IPS-15b (cell line): ENCODE results near the gene SSB.
"Not testable (repeated sequence)": the region's sequence is repeated elsewhere in the genome, so short reads cannot be mapped to it uniquely, and the experiment has no call there.

Experiments used
- H3K27me3 ChIP-seq: one replicate; pipeline ENCODE4 v1.6.1; 2013; ENCODE audit warnings: low read length; ENCODE audit not compliant: control insufficient read depth, insufficient read depth
- H3K36me3 ChIP-seq: one replicate; pipeline ENCODE4 v1.6.1; 2013; ENCODE audit warnings: low read length; ENCODE audit not compliant: control insufficient read depth, insufficient read depth
- H3K4me1 ChIP-seq: one replicate; pipeline ENCODE4 v1.6.1; 2013; ENCODE audit warnings: mild to moderate bottlenecking, low read length; ENCODE audit not compliant: control insufficient read depth, insufficient read depth
- H3K4me3 ChIP-seq: one replicate; pipeline ENCODE4 v1.5.1; 2013; ENCODE audit warnings: low read depth, low read length
- H3K9ac ChIP-seq: one replicate; pipeline ENCODE4 v1.6.1; 2013; ENCODE audit warnings: low read depth, mild to moderate bottlenecking, low read length
- H3K9me3 ChIP-seq: one replicate; pipeline ENCODE4 v1.6.1; 2013; ENCODE audit warnings: mild to moderate bottlenecking, low read length; ENCODE audit not compliant: control insufficient read depth, insufficient read depth

The SSB gene

DNA sequence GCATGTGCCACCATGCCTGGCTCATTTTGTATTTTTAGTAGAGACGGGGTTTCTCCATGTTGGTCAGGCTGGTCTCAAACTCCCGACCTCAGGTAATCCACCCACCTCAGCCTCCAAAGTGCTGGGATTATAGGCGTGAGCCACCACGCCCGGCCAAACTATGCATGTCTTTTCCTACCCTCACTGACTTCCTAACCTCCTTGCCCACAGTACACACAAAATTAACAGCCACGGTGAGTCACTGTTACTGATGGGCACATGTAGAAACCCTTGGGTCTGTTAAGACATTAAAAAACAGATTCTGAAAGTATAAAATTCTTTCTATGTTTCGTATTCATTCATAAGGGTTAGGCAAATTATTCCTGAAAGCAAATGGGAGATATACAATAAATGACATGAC, 21.4 kb downstream of the SSB start:
- not testable (repeated sequence) for H3K4me3 ChIP-seq, H3K27me3 ChIP-seq, H3K36me3 ChIP-seq, H3K9me3 ChIP-seq, H3K9ac ChIP-seq, H3K4me1 ChIP-seq

DNA sequence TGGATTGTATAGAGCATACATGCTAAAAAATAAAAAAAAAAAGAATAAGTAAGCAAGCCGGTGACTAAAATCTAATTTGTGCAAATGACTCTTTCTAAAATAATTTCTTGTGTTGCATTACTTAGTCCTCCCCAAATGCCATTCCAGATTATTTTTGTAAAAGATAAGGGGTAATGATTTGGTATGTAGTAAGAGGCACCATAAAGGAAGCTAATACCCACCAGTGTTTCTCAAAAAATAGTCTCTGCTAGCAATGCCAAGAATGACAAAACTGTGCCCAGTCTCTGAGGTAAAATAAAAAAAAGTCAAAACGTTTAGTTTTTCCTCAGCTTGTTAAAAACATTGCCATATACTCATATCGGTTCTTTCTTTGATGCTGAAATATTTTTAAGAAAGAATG, 23.4 kb downstream of the SSB start:
- H3K27me3 ChIP-seq, result peaks cover 4% of the 10 kb centered on the region
- H3K9ac ChIP-seq, result no peak overlapping the region
- H3K4me1 ChIP-seq, result peaks cover 3% of the 10 kb centered on the region
- no peaks in the 10 kb centered on the region for H3K9me3 ChIP-seq
- no peak overlapping the region for H3K4me3 ChIP-seq
- no peaks in the 10 kb centered on the region for H3K36me3 ChIP-seq

DNA sequence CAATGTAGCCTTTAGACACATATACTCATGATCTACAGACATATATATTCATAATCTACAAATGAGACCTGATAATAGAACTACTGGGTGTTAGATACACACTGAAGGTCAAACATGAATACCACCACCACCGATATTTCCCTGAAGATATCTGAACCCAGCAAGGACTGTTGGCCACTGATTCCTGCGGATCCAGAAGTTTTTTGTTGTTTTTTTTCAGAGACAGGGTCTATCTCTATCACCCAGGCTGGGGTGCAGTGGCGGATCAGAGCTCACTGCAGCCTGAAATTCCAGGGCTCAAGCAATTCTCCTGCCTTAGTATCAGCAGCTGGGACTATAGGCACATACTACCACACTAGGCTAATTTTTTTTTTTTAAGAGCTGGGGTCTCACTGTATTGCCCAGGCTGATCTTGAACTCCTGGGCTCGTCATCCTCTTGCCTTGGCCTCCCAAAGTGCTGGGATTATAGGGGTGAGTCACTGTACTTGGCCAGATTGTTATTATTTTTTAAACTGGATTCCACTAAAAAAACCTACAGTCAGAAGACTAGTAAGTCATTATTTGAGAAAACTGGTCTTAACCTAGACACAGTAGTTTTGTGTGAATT, 24.2 kb downstream of the SSB start:
- Histone ChIP-seq H3K27me3 (peaks cover 4% of the 10 kb centered on the region), H3K9me3 (no peaks in the 10 kb centered on the region), H3K4me3 (no peak overlapping the region), H3K36me3 (peaks cover 2% of the 10 kb centered on the region), H3K9ac (no peak overlapping the region), H3K4me1 (peaks cover 3% of the 10 kb centered on the region)

DNA sequence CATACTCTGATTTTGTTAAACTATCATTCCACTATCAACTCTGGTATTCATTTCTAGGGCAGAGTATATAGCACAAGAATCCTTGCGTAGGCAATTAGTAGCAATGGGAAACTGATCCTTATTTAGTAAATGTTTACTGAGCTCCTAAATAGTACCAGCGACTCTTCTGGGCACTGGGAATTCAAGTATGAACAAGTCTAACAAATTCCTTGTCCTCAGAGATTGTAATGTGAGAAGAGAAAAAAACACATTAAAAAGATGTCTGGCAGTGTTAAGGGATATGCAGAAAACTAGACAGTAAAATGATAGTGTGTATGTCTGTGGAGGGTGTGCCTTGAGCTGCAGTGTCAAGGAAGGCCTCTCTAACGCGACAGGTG, 25.3 kb downstream of the SSB start:
- H3K9ac ChIP-seq, result peak overlapping the region; percentile 91
- H3K4me3 ChIP-seq, result peak overlapping the region; percentile 87
- H3K4me1 ChIP-seq, result peaks cover 8% of the 10 kb centered on the region
- peaks cover 2% of the 10 kb centered on the region for H3K36me3 ChIP-seq
- H3K9me3 ChIP-seq, result no peaks in the 10 kb centered on the region
- H3K27me3 ChIP-seq, result peaks cover 4% of the 10 kb centered on the region

DNA sequence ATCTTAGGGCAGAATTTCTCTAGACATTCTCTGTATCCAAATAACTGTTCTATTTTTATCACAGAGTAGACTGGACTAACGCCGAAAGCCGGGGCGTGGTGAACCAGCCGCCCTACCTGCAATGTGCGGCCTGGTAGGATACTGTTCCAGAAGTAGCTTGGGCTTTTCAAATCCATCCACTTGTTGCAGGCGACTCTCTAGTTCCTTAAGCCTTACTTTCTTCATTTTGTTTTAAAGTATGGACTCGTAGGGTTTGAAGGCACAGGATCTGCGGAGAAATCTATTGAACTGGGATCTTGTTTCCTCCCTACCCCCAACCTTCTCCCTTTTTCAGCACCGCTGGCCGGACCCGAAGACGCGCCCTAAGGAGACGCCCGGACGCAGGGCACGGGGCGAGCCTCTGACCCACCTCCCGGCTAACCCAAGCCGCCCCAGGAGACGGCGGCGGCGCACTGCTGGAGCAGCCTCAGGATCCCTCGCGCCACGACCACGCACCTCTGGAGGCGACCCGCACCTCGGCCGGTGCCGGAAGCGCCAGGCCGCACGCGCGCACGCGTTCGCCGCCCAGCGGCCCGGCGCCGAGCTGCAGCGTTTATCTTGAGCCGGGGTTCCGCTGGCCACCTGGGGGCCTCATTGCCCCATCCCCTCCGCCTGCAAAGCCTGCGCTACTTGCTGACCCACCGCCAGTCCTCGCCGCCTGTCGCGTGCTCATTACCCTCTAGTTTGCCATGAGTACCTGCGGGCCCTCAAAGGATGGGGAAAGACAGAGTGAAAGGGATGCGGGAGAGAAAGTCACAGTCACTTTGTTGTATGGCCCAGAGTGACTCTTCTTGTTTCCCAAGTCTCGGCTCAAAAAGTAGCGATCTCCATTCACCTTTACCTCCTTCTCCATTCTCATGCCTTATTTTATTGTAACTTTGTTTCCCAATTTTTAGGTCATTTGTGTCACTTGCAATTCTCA, 26.0 kb downstream of the SSB start, which contains the start of gene METTL5:
Gene METTL5 (minus strand): TSS at position 533 of the 961 bp plus-strand sequence. CDS start 308 bp downstream, at position 225.
- peaks cover 9% of the 10 kb centered on the region for H3K4me1 ChIP-seq
- H3K9ac ChIP-seq, result peak within 1 kb of the TSS; percentile 91
- H3K36me3 ChIP-seq, result peaks cover 2% of the 10 kb centered on the region
- no peaks in the 10 kb centered on the region for H3K9me3 ChIP-seq
- H3K4me3 ChIP-seq, result peak within 1 kb of the TSS; percentile 87
- peaks cover 4% of the 10 kb centered on the region for H3K27me3 ChIP-seq

DNA sequence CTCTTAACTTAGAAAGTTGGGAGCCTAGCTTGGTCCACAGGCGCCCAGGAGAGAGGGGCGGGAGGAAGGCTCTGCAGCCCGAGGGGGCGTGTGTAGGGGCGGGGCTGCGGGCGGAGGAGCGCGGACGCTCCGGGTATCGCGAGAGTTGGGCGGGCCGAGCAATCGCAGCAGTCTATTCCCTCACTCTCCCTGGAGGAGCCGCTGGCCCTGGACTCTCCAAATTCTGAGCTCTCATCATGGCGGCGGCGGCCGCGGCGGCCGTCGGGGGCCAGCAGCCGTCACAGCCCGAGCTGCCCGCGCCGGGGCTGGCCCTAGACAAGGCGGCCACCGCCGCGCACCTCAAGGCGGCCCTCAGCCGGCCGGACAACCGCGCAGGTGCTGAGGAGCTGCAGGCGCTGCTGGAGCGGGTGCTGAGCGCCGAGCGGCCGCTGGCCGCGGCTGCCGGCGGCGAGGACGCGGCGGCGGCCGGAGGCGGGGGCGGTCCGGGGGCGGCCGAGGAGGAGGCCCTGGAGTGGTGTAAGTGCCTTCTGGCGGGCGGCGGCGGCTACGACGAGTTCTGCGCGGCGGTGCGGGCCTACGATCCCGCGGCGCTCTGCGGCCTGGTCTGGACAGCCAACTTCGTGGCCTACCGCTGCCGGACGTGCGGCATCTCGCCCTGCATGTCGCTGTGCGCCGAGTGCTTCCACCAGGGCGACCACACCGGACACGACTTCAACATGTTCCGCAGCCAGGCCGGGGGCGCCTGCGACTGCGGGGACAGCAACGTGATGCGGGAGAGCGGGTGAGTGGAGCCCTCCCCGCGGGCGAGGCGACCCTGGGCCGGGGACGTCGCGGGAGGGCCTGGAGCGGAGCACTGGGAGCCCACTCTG, 28.8 kb downstream of the SSB start, which contains the start of gene UBR3:
Gene UBR3 (plus strand): TSS at position 183 of the 869 bp plus-strand sequence. CDS start 54 bp downstream, at position 237.
- Histone ChIP-seq H3K36me3 (peaks cover 2% of the 10 kb centered on the region), H3K27me3 (peaks cover 4% of the 10 kb centered on the region), H3K4me3 (peak within 1 kb of the TSS; percentile 82), H3K9ac (no peak within 1 kb of the TSS), H3K4me1 (peaks cover 9% of the 10 kb centered on the region), H3K9me3 (no peaks in the 10 kb centered on the region)

DNA sequence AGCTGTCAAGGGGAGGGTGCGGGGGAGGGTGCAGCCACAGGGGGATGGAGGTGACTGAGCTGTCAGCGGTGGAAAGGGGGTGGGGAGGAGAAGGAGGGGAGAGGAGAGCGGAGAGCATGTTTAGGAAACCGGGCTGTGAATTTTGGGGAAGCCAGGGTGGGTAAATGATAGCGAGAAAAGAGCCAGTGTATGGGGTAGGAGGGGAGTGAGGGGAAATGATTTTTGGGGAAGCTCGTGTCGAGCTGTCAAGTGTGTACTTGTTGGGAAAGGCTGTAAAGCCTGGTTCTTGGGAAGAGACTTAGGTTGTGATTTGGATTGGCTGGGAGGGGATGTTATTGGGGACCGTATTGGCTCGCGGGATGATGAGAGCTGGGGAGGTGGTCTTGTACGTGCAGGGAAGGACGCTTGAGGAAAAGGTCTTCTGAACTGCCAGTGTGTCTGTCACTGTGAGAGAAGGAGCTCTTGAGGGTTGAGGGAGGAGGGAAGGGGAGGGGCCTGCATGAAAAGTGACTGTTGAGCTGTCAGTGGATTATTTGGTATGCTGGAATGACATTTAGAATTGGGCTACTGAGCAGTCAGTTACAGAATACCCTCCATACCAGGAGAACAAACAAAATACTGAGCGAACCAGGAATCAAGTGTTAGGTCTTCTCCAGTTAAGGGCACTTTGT, 29.6 kb downstream of the SSB start:
- peaks cover 2% of the 10 kb centered on the region for H3K36me3 ChIP-seq
- H3K9ac ChIP-seq, result no peak overlapping the region
- peaks cover 9% of the 10 kb centered on the region for H3K4me1 ChIP-seq
- H3K9me3 ChIP-seq, result no peaks in the 10 kb centered on the region
- peaks cover 4% of the 10 kb centered on the region for H3K27me3 ChIP-seq
- peak overlapping the region; percentile 82 for H3K4me3 ChIP-seq

DNA sequence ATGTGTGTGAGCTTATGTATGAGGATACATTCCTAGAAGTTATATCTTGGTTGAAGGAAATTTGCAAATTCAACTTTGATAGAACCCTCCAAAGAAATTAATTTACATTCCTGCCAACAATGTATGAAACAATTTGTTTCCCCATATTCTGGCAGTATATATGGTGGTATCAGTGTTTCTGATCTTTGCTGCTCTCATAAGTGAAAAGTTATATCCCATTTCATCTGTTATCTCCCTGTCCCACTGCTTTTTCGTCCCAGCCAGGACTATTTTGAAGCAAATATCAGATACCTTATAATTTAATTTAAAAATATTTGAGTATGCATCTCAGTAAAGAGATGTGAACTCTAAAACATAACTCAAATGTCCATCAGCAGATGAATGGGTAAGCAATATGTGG, 35.7 kb downstream of the SSB start:
- H3K4me1 ChIP-seq, result no peaks in the 10 kb centered on the region

DNA sequence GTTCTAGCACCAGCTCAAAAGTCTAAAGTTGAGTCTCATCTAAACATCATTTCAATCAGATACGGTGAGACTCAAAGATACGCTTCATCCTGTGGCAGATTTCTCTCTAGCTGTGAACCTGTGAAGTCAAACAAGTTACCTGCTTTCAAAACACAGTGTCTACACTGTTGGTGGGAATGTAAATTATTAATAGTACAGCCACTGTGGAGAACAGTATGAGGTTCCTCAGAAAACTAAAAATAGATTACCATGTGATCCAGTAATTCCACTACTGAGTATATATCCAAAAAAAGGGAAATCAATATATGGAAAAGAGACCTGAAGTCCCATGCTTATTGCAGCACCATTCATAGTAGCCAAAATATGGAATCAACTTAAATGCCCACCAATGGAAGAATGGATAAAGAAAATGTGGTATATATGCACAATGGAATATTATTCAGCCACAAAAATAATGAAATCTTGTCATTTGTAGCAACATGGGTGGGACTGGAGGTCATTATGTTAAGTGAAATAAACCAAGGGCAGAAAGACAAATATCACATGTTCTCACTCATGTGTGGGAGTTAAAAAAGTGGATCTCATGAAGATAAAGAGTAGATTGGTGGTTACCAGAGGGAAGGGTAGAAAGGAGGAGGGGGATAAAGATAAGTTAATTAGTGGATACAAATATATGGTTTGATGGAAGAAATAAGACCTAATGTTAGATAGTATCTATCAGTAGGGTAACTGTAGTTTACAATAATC, 40.2 kb downstream of the SSB start:
- H3K27me3 ChIP-seq, result no peaks in the 10 kb centered on the region
- no peaks in the 10 kb centered on the region for H3K4me1 ChIP-seq
- H3K9ac ChIP-seq, result no peak overlapping the region
- H3K9me3 ChIP-seq, result no peaks in the 10 kb centered on the region
- H3K36me3 ChIP-seq, result peaks cover 4% of the 10 kb centered on the region
- no peak overlapping the region for H3K4me3 ChIP-seq

More for the DNA sequence above, 35.7 kb downstream of the SSB start:
- Histone ChIP-seq H3K27me3 (no peaks in the 10 kb centered on the region), H3K4me3 (no peak overlapping the region), H3K9me3 (no peaks in the 10 kb centered on the region), H3K9ac (no peak overlapping the region), H3K36me3 (no peaks in the 10 kb centered on the region)

DNA sequence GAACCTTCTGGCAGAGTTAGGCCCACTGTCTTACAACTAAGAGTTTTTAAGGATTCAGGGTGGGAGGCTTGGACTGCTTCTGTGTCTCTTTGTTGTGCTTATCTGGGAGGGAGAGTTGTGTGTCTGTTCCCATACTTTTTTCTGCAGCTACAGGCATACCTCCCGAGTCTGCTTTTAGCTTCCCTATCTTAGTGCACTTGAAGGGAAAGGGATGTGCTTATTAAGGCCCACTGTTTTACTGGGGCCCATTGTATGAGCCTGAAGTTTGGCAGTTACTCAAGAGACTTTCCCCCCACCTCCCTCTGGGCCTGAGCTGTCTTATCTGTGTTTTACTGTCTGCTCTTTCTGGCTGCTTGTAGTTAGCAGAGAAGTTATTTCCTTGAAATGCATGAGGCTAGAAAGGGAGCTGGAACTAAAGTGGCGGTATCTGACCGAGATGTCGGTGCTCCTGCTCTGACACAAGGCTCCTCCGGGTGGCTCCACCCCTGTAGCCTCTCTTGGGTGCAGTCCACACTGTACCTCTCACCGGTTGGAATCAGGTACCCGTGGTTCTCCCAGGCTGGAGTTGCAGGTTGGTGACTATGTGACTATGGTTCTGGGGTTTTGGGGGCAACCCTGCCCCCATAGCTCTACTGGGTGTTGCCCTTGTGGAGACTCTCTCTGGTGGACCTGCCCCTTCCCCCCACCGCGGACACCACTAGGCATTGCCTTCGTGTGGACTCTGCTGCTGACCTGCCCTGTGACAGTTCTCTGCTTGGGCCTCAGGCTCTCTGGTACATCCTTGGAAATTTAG, 41.5 kb downstream of the SSB start:
- H3K4me3 ChIP-seq, result no peak overlapping the region
- no peak overlapping the region for H3K9ac ChIP-seq
- no peaks in the 10 kb centered on the region for H3K9me3 ChIP-seq
- H3K36me3 ChIP-seq, result peaks cover 4% of the 10 kb centered on the region
- no peaks in the 10 kb centered on the region for H3K27me3 ChIP-seq
- H3K4me1 ChIP-seq, result no peaks in the 10 kb centered on the region
